ENCODE results near the gene CFAP74.

DNA sequence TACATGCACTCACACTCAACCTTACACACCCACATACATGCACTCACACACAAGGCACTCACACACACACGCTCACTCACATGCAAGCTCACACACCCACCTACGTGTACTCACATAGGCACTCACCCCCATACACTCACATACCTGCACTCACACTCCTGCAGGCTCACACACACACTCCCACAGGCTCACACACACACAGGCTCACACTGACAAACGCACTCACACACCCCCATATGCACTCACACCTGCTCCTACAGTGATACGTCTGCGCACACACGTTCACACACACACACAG, 65.4 kb downstream of the CFAP74 start:
- TF ChIP-seq, protein P1, sequence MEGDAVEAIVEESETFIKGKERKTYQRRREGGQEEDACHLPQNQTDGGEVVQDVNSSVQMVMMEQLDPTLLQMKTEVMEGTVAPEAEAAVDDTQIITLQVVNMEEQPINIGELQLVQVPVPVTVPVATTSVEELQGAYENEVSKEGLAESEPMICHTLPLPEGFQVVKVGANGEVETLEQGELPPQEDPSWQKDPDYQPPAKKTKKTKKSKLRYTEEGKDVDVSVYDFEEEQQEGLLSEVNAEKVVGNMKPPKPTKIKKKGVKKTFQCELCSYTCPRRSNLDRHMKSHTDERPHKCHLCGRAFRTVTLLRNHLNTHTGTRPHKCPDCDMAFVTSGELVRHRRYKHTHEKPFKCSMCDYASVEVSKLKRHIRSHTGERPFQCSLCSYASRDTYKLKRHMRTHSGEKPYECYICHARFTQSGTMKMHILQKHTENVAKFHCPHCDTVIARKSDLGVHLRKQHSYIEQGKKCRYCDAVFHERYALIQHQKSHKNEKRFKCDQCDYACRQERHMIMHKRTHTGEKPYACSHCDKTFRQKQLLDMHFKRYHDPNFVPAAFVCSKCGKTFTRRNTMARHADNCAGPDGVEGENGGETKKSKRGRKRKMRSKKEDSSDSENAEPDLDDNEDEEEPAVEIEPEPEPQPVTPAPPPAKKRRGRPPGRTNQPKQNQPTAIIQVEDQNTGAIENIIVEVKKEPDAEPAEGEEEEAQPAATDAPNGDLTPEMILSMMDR (IDR thresholded peaks at IDR 0.05) = no peak
- no peak for TF ChIP-seq POLR2A (IDR thresholded peaks at IDR 0.05)

Data from heart left ventricle (tissue), 13 donors.